HEK293T (cell line): Measurements from ENCODE around the gene GPAT3.
"Not testable (repeated sequence)": the region's sequence is repeated elsewhere in the genome, so short reads cannot be mapped to it uniquely, and the experiment has no call there.

Source experiments
- CTCF ChIA-PET: fragments of 350-600 bp; formaldehyde crosslinking; extraction: SDS; loops from one replicate; lab custom pipeline; 2021; ENCODE audit warnings: antibody characterized with exemption, inconsistent platforms; lab: Yijun Ruan, JAX
- POLR2A ChIA-PET: fragments of 350-600 bp; formaldehyde crosslinking; extraction: SDS; loops from one replicate; lab custom pipeline; 2020; ENCODE audit warnings: antibody characterized with exemption, inconsistent platforms; lab: Yijun Ruan, JAX
- DNase-seq: peaks from one replicate; pipeline ENCODE4 v3.0.0; 2012; ENCODE audit warnings: mixed read lengths; ENCODE audit errors: extremely low spot score
- ARNT ChIP-seq: fragments of 450-650 bp; IDR thresholded peaks from 2 replicates; pipeline ENCODE4 v1.6.1; 2017; ENCODE audit warnings: mild to moderate bottlenecking
- BHLHE40 ChIP-seq: fragments of 450-650 bp; IDR thresholded peaks from 2 replicates; pipeline ENCODE4 v1.6.1; 2016; ENCODE audit warnings: mild to moderate bottlenecking, moderate library complexity, borderline replicate concordance
- CTBP1 ChIP-seq: fragments of 450-650 bp; IDR thresholded peaks from 2 replicates; pipeline ENCODE4 v1.6.1; 2016; ENCODE audit warnings: borderline replicate concordance
- ELF4 ChIP-seq: fragments of 450-650 bp; IDR thresholded peaks from 2 replicates; pipeline ENCODE4 v1.6.1; 2017; ENCODE audit warnings: antibody characterized with exemption
- FOXA1 ChIP-seq: fragments of 450-650 bp; IDR thresholded peaks from 2 replicates; pipeline ENCODE4 v1.6.1; 2016; ENCODE audit warnings: mild to moderate bottlenecking
- FOXK2 ChIP-seq: fragments of 450-650 bp; IDR thresholded peaks from 2 replicates; pipeline ENCODE4 v1.6.1; 2016; ENCODE audit warnings: mild to moderate bottlenecking
- FOXM1 ChIP-seq: fragments of 450-650 bp; IDR thresholded peaks from 2 replicates; pipeline ENCODE4 v1.6.1; 2017; ENCODE audit warnings: mild to moderate bottlenecking, borderline replicate concordance
- HDGF ChIP-seq: fragments of 450-650 bp; IDR thresholded peaks from 2 replicates; pipeline ENCODE4 v1.6.1; 2017; ENCODE audit warnings: antibody characterized with exemption, borderline replicate concordance
- L3MBTL2 ChIP-seq: fragments of 450-650 bp; conservative IDR thresholded peaks from 2 replicates; pipeline ENCODE4 v1.6.1; 2016; ENCODE audit warnings: mild to moderate bottlenecking
- LEF1 ChIP-seq: fragments of 450-650 bp; IDR thresholded peaks from 2 replicates; pipeline ENCODE4 v1.6.1; 2017; ENCODE audit warnings: mild to moderate bottlenecking, borderline replicate concordance
- NFRKB ChIP-seq: fragments of 450-650 bp; IDR thresholded peaks from 2 replicates; pipeline ENCODE4 v1.6.1; 2016; ENCODE audit warnings: mild to moderate bottlenecking, moderate library complexity
- PKNOX1 ChIP-seq: fragments of 450-650 bp; IDR thresholded peaks from 2 replicates; pipeline ENCODE4 v1.6.1; 2016
- SP1 ChIP-seq: fragments of 450-650 bp; IDR thresholded peaks from 2 replicates; pipeline ENCODE4 v1.6.1; 2017
- SUZ12 ChIP-seq: fragments of 450-650 bp; IDR thresholded peaks from 2 replicates; pipeline ENCODE4 v1.6.1; 2016; ENCODE audit warnings: mild to moderate bottlenecking
- TARDBP ChIP-seq: fragments of 450-650 bp; IDR thresholded peaks from 2 replicates; pipeline ENCODE4 v1.6.1; 2016
- ZNF384 ChIP-seq: fragments of 450-650 bp; IDR thresholded peaks from 2 replicates; pipeline ENCODE4 v1.6.1; 2016

The GPAT3 gene

DNA sequence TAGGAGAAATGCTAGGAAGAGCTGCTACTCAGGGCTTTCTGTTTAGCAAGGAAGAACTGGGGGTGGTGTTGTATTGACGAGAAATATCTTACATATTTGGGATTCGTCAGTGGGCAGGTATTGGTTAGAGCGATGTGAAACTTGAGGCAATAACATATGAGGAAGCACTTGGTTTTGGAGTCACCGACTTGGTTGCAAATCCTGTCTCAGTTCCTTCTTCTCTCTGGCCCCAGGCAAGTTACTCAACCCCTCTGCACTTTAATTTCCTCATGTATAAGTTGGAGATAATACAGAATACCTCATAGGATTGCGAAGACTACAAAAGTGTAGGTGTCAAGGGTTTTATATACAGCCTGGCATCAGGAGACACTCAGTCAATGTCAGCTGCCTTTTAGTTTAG, 34.1 kb downstream of the GPAT3 start:
- ChIA-PET POLR2A (no interaction called here), CTCF (no interaction called here)
- no peak for DNase-seq
- TF ChIP-seq SUZ12 (no peak), SP1 (no peak), BHLHE40 (no peak), FOXK2 (no peak), PKNOX1 (no peak), HDGF (no peak), ARNT (no peak), FOXA1 (no peak), ELF4 (no peak), L3MBTL2 (no peak), ZNF384 (no peak)

DNA sequence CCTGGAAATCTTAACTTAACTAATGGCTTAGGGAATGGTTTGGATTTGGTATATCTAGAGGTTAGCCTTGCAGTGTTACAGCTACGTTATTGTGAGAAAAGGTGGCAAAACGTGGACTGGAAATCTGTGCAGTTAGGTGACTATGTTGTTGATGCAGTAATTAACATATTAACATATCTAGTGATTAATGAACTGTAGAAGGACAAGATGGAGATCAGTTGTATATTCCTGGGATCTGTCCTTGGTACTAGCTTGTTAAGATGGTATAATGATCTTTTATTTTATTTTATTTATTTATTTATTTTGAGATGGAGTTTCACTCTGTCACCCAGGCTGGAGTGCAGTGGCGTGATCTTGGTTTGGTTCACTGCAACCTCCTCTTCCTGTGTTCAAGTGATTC, 36.9 kb downstream of the GPAT3 start:
- TF ChIP-seq FOXA1, result no peak
- no peak for TF ChIP-seq FOXM1
- TF ChIP-seq PKNOX1, result no peak
- no peak for TF ChIP-seq FOXK2
- TF ChIP-seq LEF1, result no peak
- TF ChIP-seq SUZ12, result no peak
- no peak for TF ChIP-seq HDGF
- TF ChIP-seq TARDBP, result no peak
- TF ChIP-seq ZNF384, result no peak
- TF ChIP-seq BHLHE40, result no peak
- no peak for TF ChIP-seq SP1
- TF ChIP-seq NFRKB, result no peak
- no peak for TF ChIP-seq L3MBTL2
- no peak for TF ChIP-seq CTBP1
- TF ChIP-seq ELF4, result no peak
- TF ChIP-seq ARNT, result no peak
- ChIA-PET CTCF (no interaction called here), POLR2A (interaction anchor here (0.9 kb wide), 1 partner anchor 13 kb away, joined by 3 read pairs; no protein-coding TSS in a partner anchor)
- DNase-seq, result no peak

- CTCF ChIA-PET, result no interaction called here
- no peak for DNase-seq
- POLR2A ChIA-PET, result no interaction called here
Observed at GRCh38 chr4:83574247-83574646, 38.3 kb downstream of the GPAT3 start.

GRCh38 chr4:83576237-83576636, 40.3 kb downstream of the GPAT3 start:
- DNase-seq, POLR2A ChIA-PET: not testable (repeated sequence)
- CTCF ChIA-PET, result interaction anchor here (0.5 kb wide), 1 partner anchor 208 kb away, joined by 3 read pairs; no protein-coding TSS in a partner anchor

More at GRCh38 chr4:83574247-83574646, 38.3 kb downstream of the GPAT3 start:
- TF ChIP-seq SP1 (no peak), FOXA1 (no peak), ZNF384 (no peak), SUZ12 (no peak), ELF4 (no peak), PKNOX1 (no peak), NFRKB (no peak), FOXK2 (no peak)

GRCh38 chr4:83581411-83582288, 45.7 kb downstream of the GPAT3 start:
- no peak for DNase-seq
- ChIA-PET POLR2A (no interaction called here), CTCF (no interaction called here)
- no peak for TF ChIP-seq HDGF

- ChIA-PET CTCF (no interaction called here), POLR2A (no interaction called here)
- no peak for DNase-seq
- TF ChIP-seq L3MBTL2, result no peak
- no peak for TF ChIP-seq ELF4
- TF ChIP-seq ARNT, result no peak
- no peak for TF ChIP-seq ZNF384
- TF ChIP-seq HDGF, result no peak
- TF ChIP-seq TARDBP, result no peak
- TF ChIP-seq SP1, result no peak
- no peak for TF ChIP-seq PKNOX1
- TF ChIP-seq NFRKB, result no peak
- no peak for TF ChIP-seq SUZ12
- TF ChIP-seq LEF1, result no peak
- TF ChIP-seq FOXK2, result no peak
- no peak for TF ChIP-seq FOXA1
Observed at GRCh38 chr4:83582289-83582785, 46.4 kb downstream of the GPAT3 start.
